Right lobe of liver (tissue), 6 donors: ENCODE measurements around the gene IFT43. TPM values are rescaled to one million over a fixed set of nuclear protein-coding genes. Genes with fewer than 3 reads are reported as not detected.

Source experiments
- ATAC-seq, 4 donors: fragments of 200-7000 bp; cut with Tn5 transposase; one replicate each; pipeline ENCODE4 v1.9.1; 2020; ENCODE audit warnings: mild to moderate bottlenecking in 4 of 4, moderate library complexity in 4 of 4
- DNase-seq, 3 donors: peaks; one replicate each; pipeline ENCODE4 v3.0.0-alpha.2; 2020
- H3K27ac ChIP-seq, 3 donors: fragments of 200-600 bp; one replicate each; pipeline ENCODE4 v1.8.0; 2022
- H3K27me3 ChIP-seq, 2 donors: fragments of 200-600 bp; one replicate each; pipeline ENCODE4 v1.8.0; 2022
- H3K36me3 ChIP-seq, 4 donors: fragments of 200-600 bp; sonication (generic) in 1 of 4; one replicate each; pipeline versions ENCODE4 v1.5.1 to v1.8.0; 2017 to 2022; ENCODE audit warnings: control low read depth in 1 of 4
- H3K4me1 ChIP-seq, 4 donors: fragments of 200-600 bp; sonication (generic) in 1 of 4; one replicate each; pipeline versions ENCODE4 v1.5.1 to v1.8.0; 2017 to 2022; ENCODE audit warnings: control low read depth in 1 of 4
- H3K4me3 ChIP-seq, 3 donors: fragments of 200-600 bp; one replicate each; pipeline ENCODE4 v1.8.0; 2022
- H3K9me3 ChIP-seq, 4 donors: fragments of 200-600 bp; sonication (generic) in 1 of 4; one replicate each; pipeline versions ENCODE4 v1.5.1 to v1.8.0; 2017 to 2022; ENCODE audit warnings: control low read depth in 1 of 4
- CTCF ChIP-seq, 4 donors: fragments of 200-600 bp in 3 of 4; fragments of 450-650 bp in 1 of 4; IDR thresholded peaks; one replicate each; pipeline versions ENCODE4 v1.5.1 to v1.8.0; 2016 to 2022; ENCODE audit warnings: antibody characterized with exemption in 4 of 4, mild to moderate bottlenecking in 2 of 4
- POLR2A ChIP-seq: fragments of 450-650 bp; IDR thresholded peaks from one replicate; pipeline ENCODE4 v1.6.1; 2017; ENCODE audit warnings: antibody characterized with exemption, mild to moderate bottlenecking
- WGBS: methylation state at CpG from one replicate; pipeline ENCODE4 v1.1.6; 2018; ENCODE audit warnings: low coverage, low lambda C conversion rate; ENCODE audit not compliant: insufficient coverage; ENCODE audit errors: missing lambda C conversion rate; 5-methylcytosine and 5-hydroxymethylcytosine counted together
- intact Hi-C, 2 donors: fragments of 100-400 bp; cut with DNase I; formaldehyde crosslinking; loops; one replicate each; pipeline versions ENCODE4 v1.11.2 to v1.14.1; 2022
- total RNA-seq, 6 experiments: library from RNA; depleted of rRNA in 2 of 6; stranded (reverse); fragments of >200 nt in 2 of 6; fragmentation: NEBNext Ultra II Directional in 3 of 6; extraction: Animal tissue kit (Norgen Biotek cat#: 25700) in 3 of 6; gene quantifications; one replicate each; pipeline versions ENCODE4 v1.1.0 to v1.2.4, GENCODE V29; 2016 to 2023
- donor health status: DM: no; HTN: yes; CAD: no.
- donor health status: DM: no; HTN: no; CAD: no.
- donor health status: DM: no; HTN: no; CAD: no.
- donor health status: DM: no; HTN: yes; CAD: no.
- donor health status: DM: no; HTN: yes; CAD: no.

The IFT43 gene
- total RNA-seq, 6 experiments from 2014 or later = 13.8 to 36.6 (median 20.7) TPM

GRCh38 chr14:76113691-76114090, 128.1 kb downstream of the IFT43 start:
- Histone ChIP-seq H3K27ac (no peak overlapping the region), H3K4me1 (no peaks in the 10 kb centered on the region), H3K27me3 (no peaks in the 10 kb centered on the region), H3K9me3 (no peaks in the 10 kb centered on the region), H3K4me3 (no peak overlapping the region), H3K36me3 (no peaks in the 10 kb centered on the region)
- DNase-seq (no peak), ATAC-seq (no peak)
- 41% methylated on average over 2 of the region's 8 CpGs for WGBS
- no peak for TF ChIP-seq CTCF (IDR thresholded peaks at IDR 0.05)
- no peak for TF ChIP-seq POLR2A
- intact Hi-C loops = no loop called here

- Histone ChIP-seq H3K4me1 (no peaks in the 10 kb centered on the region), H3K27me3 (no peaks in the 10 kb centered on the region), H3K27ac (no peak overlapping the region), H3K36me3 (no peaks in the 10 kb centered on the region), H3K9me3 (no peaks in the 10 kb centered on the region), H3K4me3 (no peak overlapping the region)
- intact Hi-C loops = no loop called here
- DNase-seq (no peak), ATAC-seq (no peak)
- WGBS = 9% methylated on average over 1 of the region's 2 CpGs
- no peak for TF ChIP-seq POLR2A
- TF ChIP-seq CTCF (IDR thresholded peaks at IDR 0.05) = no peak
Observed at GRCh38 chr14:76115010-76115422, 129.5 kb downstream of the IFT43 start.

- no peak overlapping the region for H3K4me3 ChIP-seq
- DNase-seq (no peak), ATAC-seq (no peak)
- no peaks in the 10 kb centered on the region for H3K36me3 ChIP-seq
- intact Hi-C loops = no loop called here
- H3K9me3 ChIP-seq = no peaks in the 10 kb centered on the region
- H3K27ac ChIP-seq = no peak overlapping the region
- H3K27me3 ChIP-seq = no peaks in the 10 kb centered on the region
- WGBS = 60% methylated on average over 1 of the region's 16 CpGs
- TF ChIP-seq POLR2A = no peak
- no peak for TF ChIP-seq CTCF (IDR thresholded peaks at IDR 0.05)
- H3K4me1 ChIP-seq = no peaks in the 10 kb centered on the region
Observed at GRCh38 chr14:76117789-76118484, 132.4 kb downstream of the IFT43 start.

- DNase-seq = no peak
- no peak overlapping the region for H3K4me3 ChIP-seq
- no peak for ATAC-seq
- no peaks in the 10 kb centered on the region for H3K36me3 ChIP-seq
- 66% methylated on average over 4 of the region's 4 CpGs for WGBS
- H3K27ac ChIP-seq = no peak overlapping the region
- no peaks in the 10 kb centered on the region for H3K9me3 ChIP-seq
- H3K4me1 ChIP-seq = no peaks in the 10 kb centered on the region
- no peak for TF ChIP-seq POLR2A
- TF ChIP-seq CTCF (IDR thresholded peaks at IDR 0.05) = no peak
- H3K27me3 ChIP-seq = no peaks in the 10 kb centered on the region
- intact Hi-C loops = no loop called here
Observed at GRCh38 chr14:76118594-76118993, 133.0 kb downstream of the IFT43 start.
